A549 (cell line): ENCODE data around the gene NBPF1. TPM values are rescaled to one million over a fixed set of nuclear protein-coding genes. Genes with fewer than 3 reads are reported as not detected.

Source experiments
- ATAC-seq, 2 experiments: fragments of 200-7000 bp in 1 of 2; fragments of >200 bp in 1 of 2; cut with Nextera tagmentation in 1 of 2; cut with Tn5 transposase in 1 of 2; 3 replicates each; pipeline versions ENCODE4 v1.8.0 to v1.9.1; 2018 to 2020; ENCODE audit warnings: mild to moderate bottlenecking in 1 of 2, moderate library complexity in 1 of 2
- CTCF ChIA-PET: fragments of 300-600 bp; sonication (Branson Sonifier 250); formaldehyde crosslinking; extraction: SDS; loops from one replicate; lab custom pipeline; 2021; ENCODE audit warnings: antibody characterized with exemption, inconsistent platforms; lab: Yijun Ruan, JAX
- POLR2A ChIA-PET: fragments of 350-600 bp; formaldehyde crosslinking; extraction: SDS; loops from one replicate; lab custom pipeline; 2021; ENCODE audit warnings: antibody characterized with exemption, inconsistent platforms; lab: Yijun Ruan, JAX
- DNase-seq, 2 experiments: peaks; one replicate each; pipeline versions ENCODE4 v3.0.0 to v3.0.0-alpha.2; 2011 to 2016; ENCODE audit warnings: low read depth in 1 of 2, low spot score in 1 of 2
- FAIRE-seq: peaks from 2 replicates; lab custom pipeline; 2011; peaks lifted over from hg19 to GRCh38; lab: Jason Lieb, UNC
- H3K27ac ChIP-seq, 2 experiments: fragments of >200 bp; sonication (Bioruptor Twin); formaldehyde crosslinking; 3 replicates each; pipeline ENCODE4 v1.5.1; 2016 to 2017
- H3K4me1 ChIP-seq: fragments of >200 bp; sonication (Bioruptor Twin); formaldehyde crosslinking; 3 replicates; pipeline ENCODE4 v1.6.1; 2016
- H3K4me2 ChIP-seq: fragments of >200 bp; sonication (Bioruptor Twin); formaldehyde crosslinking; 3 replicates; pipeline ENCODE4 v1.6.1; 2016
- H3K4me3 ChIP-seq: fragments of >200 bp; sonication (Bioruptor Twin); formaldehyde crosslinking; 3 replicates; pipeline ENCODE4 v1.5.1; 2016
- H3K9me3 ChIP-seq: fragments of >200 bp; sonication (Bioruptor Twin); formaldehyde crosslinking; 3 replicates; pipeline ENCODE4 v1.6.1; 2016
- BHLHE40 ChIP-seq: IDR thresholded peaks from 2 replicates; pipeline ENCODE4 v1.6.1; 2012; ENCODE audit warnings: low read depth, low read length, inconsistent platforms
- CEBPB ChIP-seq, 2 experiments: fragments of >200 bp in 1 of 2; sonication (Bioruptor Twin) in 1 of 2; formaldehyde crosslinking in 1 of 2; IDR thresholded peaks; 2 replicates each; pipeline ENCODE4 v1.6.1; 2012 to 2016
- CHD2 ChIP-seq: fragments of 150-350 bp; IDR thresholded peaks from 2 replicates; pipeline ENCODE4 v1.6.1; 2014; ENCODE audit warnings: low read length; ENCODE audit not compliant: partially characterized antibody
- EHMT2 ChIP-seq: fragments of 200-600 bp; sonication (generic); IDR thresholded peaks from 2 replicates; pipeline ENCODE4 v1.6.1; 2016; ENCODE audit warnings: antibody characterized with exemption, low read depth, mild to moderate bottlenecking, moderate library complexity
- GATA3 ChIP-seq: IDR thresholded peaks from 2 replicates; pipeline ENCODE4 v1.6.1; 2012; ENCODE audit warnings: borderline replicate concordance
- JUN ChIP-seq, 2 experiments: fragments of >200 bp; sonication (Bioruptor Twin); formaldehyde crosslinking; IDR thresholded peaks; 2 replicates in 1 of 2; 3 replicates in 1 of 2; pipeline ENCODE4 v1.6.1; 2016 to 2017
- KDM1A ChIP-seq: fragments of 200-600 bp; sonication (generic); IDR thresholded peaks from 2 replicates; pipeline ENCODE4 v1.6.1; 2016; ENCODE audit warnings: low read depth, mild to moderate bottlenecking
- KDM5A ChIP-seq: fragments of 200-600 bp; sonication (generic); IDR thresholded peaks from 2 replicates; pipeline ENCODE4 v1.6.1; 2016; ENCODE audit warnings: antibody characterized with exemption, mild to moderate bottlenecking
- PHF8 ChIP-seq: fragments of 200-600 bp; sonication (generic); IDR thresholded peaks from 2 replicates; pipeline ENCODE4 v1.6.1; 2016; ENCODE audit warnings: low read depth, mild to moderate bottlenecking, antibody characterized with exemption, moderate library complexity, borderline replicate concordance
- POLR2A ChIP-seq: IDR thresholded peaks from 2 replicates; pipeline ENCODE4 v1.6.1; 2012; ENCODE audit warnings: mild to moderate bottlenecking, low read length
- RAD21 ChIP-seq, 2 experiments: fragments of >200 bp in 1 of 2; sonication (Bioruptor Twin) in 1 of 2; formaldehyde crosslinking in 1 of 2; IDR thresholded peaks in 1 of 2; conservative IDR thresholded peaks in 1 of 2; 2 replicates in 1 of 2; 3 replicates in 1 of 2; pipeline ENCODE4 v1.6.1; 2012 to 2018; ENCODE audit warnings: inconsistent platforms in 1 of 2
- REST ChIP-seq: fragments of 200-600 bp; sonication (generic); IDR thresholded peaks from 2 replicates; pipeline ENCODE4 v1.6.1; 2016; ENCODE audit warnings: antibody characterized with exemption, mild to moderate bottlenecking, moderate library complexity
- RFX5 ChIP-seq: fragments of 450-650 bp; IDR thresholded peaks from 2 replicates; pipeline ENCODE4 v1.7.1; 2014; ENCODE audit warnings: antibody characterized with exemption, mild to moderate bottlenecking, moderate library complexity
- ZFP36 ChIP-seq: fragments of 450-650 bp; IDR thresholded peaks from 2 replicates; pipeline ENCODE4 v1.6.1; 2014; ENCODE audit warnings: borderline replicate concordance; ENCODE audit not compliant: partially characterized antibody
- WGBS: methylation state at CpG from one replicate; pipeline ENCODE4 v1.1.6; 2017; ENCODE audit errors: missing lambda C conversion rate; 5-methylcytosine and 5-hydroxymethylcytosine counted together
- polyA plus RNA-seq, 4 experiments: library from polyadenylated mRNA; depleted of rRNA in 3 of 4; stranded (reverse); fragments of >200 nt; fragmentation: RNase III in 1 of 4; extraction: RNeasy Plus Mini Kit Qiagen cat#74134 plus additional on column Dnase treatment in 1 of 4; gene quantifications; 2 replicates in 3 of 4; 3 replicates in 1 of 4; pipeline ENCODE4 v1.2.3, GENCODE V29; 2011 to 2017
- TF ChIP-seq, protein P1 (sequence below): fragments of 250-450 bp; sonication (Bioruptor Pico); IDR thresholded peaks from 2 replicates; pipeline ENCODE4 v1.5.0; 2021; ENCODE audit warnings: mild to moderate bottlenecking, moderate library complexity, borderline replicate concordance
- TF ChIP-seq, protein P2 (sequence below): fragments of 450-650 bp; IDR thresholded peaks from 2 replicates; pipeline ENCODE4 v1.6.1; 2014; ENCODE audit warnings: antibody characterized with exemption
- TF ChIP-seq, protein P3 (sequence below): fragments of >200 bp; sonication (Bioruptor Twin); formaldehyde crosslinking; IDR thresholded peaks from 3 replicates; pipeline ENCODE4 v1.5.1; 2016
- TF ChIP-seq, protein P4 (sequence below): fragments of >200 bp; sonication (Bioruptor Twin); formaldehyde crosslinking; IDR thresholded peaks from 3 replicates; pipeline ENCODE4 v1.6.1; 2016
- TF ChIP-seq, protein P5 (sequence below): fragments of 250-450 bp; sonication (Bioruptor Pico); IDR thresholded peaks from 2 replicates; pipeline ENCODE4 v1.5.0; 2020; ENCODE audit warnings: low read depth, mild to moderate bottlenecking, moderate library complexity

The NBPF1 gene
- polyA plus RNA-seq, 2 of the 4 experiments (the other 2 are of a cell fraction): 23.9 to 36.8 TPM

- ChIA-PET POLR2A (interaction anchor here (1.0 kb wide), 1 partner anchor 333 kb away, joined by 3 read pairs; no protein-coding TSS in a partner anchor), CTCF (interaction anchor here (1.0 to 1.5 kb wide), 4 partner anchors 9 to 333 kb away, joined by 3 to 7 read pairs (median 5); no protein-coding TSS in a partner anchor)
- no peaks in the 10 kb centered on the region for H3K9me3 ChIP-seq
- FAIRE-seq: no peak
- no peak overlapping the region for H3K4me3 ChIP-seq
- no peak overlapping the region for H3K27ac ChIP-seq
- 86% methylated on average over 15 of the region's 15 CpGs for WGBS
- H3K4me1 ChIP-seq: peaks cover 14% of the 10 kb centered on the region
- ATAC-seq: no peak
- no peak for DNase-seq
- no peak overlapping the region for H3K4me2 ChIP-seq
- TF ChIP-seq, protein P1, sequence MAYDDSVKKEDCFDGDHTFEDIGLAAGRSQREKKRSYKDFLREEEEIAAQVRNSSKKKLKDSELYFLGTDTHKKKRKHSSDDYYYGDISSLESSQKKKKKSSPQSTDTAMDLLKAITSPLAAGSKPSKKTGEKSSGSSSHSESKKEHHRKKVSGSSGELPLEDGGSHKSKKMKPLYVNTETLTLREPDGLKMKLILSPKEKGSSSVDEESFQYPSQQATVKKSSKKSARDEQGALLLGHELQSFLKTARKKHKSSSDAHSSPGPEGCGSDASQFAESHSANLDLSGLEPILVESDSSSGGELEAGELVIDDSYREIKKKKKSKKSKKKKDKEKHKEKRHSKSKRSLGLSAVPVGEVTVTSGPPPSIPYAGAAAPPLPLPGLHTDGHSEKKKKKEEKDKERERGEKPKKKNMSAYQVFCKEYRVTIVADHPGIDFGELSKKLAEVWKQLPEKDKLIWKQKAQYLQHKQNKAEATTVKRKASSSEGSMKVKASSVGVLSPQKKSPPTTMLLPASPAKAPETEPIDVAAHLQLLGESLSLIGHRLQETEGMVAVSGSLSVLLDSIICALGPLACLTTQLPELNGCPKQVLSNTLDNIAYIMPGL (CRISPR knock-in tag): no peak
- no peak for TF ChIP-seq POLR2A
- no peak for TF ChIP-seq REST
- TF ChIP-seq BHLHE40: no peak
- no peak for TF ChIP-seq EHMT2
- TF ChIP-seq, protein P2, sequence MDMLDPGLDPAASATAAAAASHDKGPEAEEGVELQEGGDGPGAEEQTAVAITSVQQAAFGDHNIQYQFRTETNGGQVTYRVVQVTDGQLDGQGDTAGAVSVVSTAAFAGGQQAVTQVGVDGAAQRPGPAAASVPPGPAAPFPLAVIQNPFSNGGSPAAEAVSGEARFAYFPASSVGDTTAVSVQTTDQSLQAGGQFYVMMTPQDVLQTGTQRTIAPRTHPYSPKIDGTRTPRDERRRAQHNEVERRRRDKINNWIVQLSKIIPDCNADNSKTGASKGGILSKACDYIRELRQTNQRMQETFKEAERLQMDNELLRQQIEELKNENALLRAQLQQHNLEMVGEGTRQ: no peak
- TF ChIP-seq KDM5A: no peak
- TF ChIP-seq RFX5: no peak
- TF ChIP-seq KDM1A: no peak
- no peak for TF ChIP-seq CEBPB (IDR thresholded peaks at IDR 0.05)
- TF ChIP-seq GATA3: no peak
- TF ChIP-seq, protein P3, sequence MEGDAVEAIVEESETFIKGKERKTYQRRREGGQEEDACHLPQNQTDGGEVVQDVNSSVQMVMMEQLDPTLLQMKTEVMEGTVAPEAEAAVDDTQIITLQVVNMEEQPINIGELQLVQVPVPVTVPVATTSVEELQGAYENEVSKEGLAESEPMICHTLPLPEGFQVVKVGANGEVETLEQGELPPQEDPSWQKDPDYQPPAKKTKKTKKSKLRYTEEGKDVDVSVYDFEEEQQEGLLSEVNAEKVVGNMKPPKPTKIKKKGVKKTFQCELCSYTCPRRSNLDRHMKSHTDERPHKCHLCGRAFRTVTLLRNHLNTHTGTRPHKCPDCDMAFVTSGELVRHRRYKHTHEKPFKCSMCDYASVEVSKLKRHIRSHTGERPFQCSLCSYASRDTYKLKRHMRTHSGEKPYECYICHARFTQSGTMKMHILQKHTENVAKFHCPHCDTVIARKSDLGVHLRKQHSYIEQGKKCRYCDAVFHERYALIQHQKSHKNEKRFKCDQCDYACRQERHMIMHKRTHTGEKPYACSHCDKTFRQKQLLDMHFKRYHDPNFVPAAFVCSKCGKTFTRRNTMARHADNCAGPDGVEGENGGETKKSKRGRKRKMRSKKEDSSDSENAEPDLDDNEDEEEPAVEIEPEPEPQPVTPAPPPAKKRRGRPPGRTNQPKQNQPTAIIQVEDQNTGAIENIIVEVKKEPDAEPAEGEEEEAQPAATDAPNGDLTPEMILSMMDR: no peak
- TF ChIP-seq, protein P4, sequence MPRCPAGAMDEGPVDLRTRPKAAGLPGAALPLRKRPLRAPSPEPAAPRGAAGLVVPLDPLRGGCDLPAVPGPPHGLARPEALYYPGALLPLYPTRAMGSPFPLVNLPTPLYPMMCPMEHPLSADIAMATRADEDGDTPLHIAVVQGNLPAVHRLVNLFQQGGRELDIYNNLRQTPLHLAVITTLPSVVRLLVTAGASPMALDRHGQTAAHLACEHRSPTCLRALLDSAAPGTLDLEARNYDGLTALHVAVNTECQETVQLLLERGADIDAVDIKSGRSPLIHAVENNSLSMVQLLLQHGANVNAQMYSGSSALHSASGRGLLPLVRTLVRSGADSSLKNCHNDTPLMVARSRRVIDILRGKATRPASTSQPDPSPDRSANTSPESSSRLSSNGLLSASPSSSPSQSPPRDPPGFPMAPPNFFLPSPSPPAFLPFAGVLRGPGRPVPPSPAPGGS: no peak
- TF ChIP-seq, protein P5, sequence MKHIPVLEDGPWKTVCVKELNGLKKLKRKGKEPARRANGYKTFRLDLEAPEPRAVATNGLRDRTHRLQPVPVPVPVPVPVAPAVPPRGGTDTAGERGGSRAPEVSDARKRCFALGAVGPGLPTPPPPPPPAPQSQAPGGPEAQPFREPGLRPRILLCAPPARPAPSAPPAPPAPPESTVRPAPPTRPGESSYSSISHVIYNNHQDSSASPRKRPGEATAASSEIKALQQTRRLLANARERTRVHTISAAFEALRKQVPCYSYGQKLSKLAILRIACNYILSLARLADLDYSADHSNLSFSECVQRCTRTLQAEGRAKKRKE: no peak
- no peak for TF ChIP-seq RAD21 (conservative IDR thresholded peaks at IDR 0.05 in 1 of 2, IDR thresholded peaks at IDR 0.05 in 1 of 2)
- TF ChIP-seq PHF8: no peak
- TF ChIP-seq JUN (IDR thresholded peaks at IDR 0.05): no peak
- no peak for TF ChIP-seq CHD2
- no peak for TF ChIP-seq ZFP36
Observed at GRCh38 chr1:16618719-16619118, 5.4 kb upstream of the NBPF1 start.
